ENCODE results near the gene PRPS2.
A peak's percentile ranks its signal among the peaks of the same experiment; 100 is the strongest.

The PRPS2 gene

DNA sequence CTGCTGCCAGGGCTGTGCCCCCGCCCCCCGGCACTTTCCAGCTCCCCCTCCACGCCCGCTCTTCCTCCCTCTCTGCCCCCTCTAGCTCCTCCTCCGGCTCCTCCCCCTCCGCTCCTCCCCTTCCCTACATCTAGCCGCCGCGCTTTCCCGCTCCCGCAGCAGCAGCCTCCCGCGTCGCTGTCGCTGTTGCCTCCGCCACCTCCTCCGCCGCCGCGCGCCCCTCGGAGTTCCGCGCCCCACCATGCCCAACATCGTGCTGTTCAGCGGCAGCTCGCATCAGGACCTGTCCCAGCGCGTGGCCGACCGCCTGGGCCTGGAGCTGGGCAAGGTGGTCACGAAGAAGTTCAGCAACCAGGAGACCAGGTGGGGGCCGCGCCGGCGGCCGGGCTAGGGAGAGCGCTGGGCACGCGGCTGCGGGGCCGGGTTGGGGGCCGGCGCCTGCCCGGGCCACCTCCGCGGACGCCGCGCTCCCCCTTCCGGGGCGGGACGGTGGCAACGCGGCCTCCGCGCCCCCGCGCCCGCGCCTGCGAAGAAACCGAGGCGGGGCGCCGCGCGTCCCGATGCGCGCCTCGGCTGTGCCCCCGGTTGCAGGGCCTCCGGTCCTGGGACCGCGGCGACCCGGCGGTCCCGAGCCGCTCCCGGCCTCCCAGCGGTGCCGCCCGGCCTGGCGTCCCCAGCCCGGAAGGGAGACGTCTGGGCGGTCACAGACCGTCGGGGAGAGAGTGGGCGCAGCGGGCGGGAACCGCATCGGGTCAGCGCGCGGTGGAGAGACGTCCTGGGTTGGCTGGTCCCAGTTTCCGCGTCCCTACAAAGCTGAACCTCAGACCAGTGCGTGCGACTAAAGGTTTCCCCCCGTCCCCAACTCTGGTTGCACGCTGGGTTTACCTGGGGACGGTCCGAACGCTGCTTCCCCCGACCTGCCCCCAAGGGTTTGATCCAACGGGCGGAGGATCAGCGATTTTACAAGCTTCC lies at the start of gene PRPS2:
Gene PRPS2 (plus strand): TSS at position 156 of the 972 bp plus-strand sequence. CDS start 86 bp downstream, at position 242.
- DNase-seq (ENCODE audit: low read depth, low spot score): peak; percentile 17

DNA sequence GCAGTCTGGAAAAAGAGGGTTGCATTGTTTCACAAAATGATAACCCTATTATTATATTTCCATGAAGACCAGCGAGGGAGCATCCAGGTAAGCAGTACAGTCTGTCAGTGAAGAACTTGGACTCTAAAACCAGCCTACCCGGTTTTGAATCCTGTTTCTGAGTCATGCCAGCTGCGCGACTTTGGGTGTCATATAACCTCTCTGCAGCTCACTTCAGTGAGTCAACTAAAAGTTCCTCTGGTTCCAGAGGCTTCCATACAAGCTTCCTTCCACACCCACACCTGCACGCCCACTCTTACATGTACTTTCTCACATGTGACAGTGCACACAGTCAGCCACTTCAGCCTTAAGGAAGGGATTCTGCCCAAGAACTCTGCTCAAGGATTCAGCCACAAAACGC lies 49.8 kb upstream of the PRPS2 start:
- DNase-seq (ENCODE audit: low read depth, low spot score): no peak

DNA sequence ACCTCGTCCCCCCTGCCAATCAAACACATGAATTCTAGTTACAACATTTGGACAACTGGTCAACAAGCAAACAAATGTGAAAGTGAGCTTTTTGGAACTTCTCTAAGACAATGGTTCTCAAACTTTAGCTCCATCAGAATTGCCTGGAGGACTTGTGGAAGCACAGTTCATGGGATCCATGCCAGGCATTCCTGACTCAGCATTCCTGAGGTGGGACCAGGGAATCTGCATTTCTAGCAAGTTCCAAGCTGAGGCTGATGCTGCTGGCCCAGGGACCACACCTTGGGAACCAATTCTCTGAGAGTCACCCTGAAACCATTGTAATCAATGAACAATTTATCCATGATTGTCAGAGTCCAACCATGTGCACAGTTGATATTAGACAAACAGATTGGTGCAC lies 43.8 kb upstream of the PRPS2 start:
- DNase-seq (ENCODE audit: low read depth, low spot score): no peak

DNA sequence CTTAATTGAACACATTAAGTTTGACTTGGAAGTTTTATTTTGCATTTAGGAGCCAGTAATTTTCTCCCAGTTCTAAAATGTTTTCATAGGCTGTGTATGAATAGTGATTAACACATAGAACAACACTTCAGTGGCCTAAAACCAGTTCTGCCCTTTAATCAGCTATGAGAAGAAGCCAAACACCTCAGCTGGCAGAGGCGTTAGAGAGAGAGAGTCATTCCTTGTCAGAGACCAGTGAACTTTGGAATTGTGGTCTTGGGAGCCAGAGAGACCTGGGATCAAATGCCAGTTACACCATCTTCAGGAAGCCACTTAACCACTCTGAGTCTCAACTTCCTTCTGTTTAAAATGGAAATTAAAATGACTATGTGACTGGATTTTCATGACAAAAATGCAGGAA lies 39.3 kb upstream of the PRPS2 start:
- DNase-seq (ENCODE audit: low read depth, low spot score): no peak

DNA sequence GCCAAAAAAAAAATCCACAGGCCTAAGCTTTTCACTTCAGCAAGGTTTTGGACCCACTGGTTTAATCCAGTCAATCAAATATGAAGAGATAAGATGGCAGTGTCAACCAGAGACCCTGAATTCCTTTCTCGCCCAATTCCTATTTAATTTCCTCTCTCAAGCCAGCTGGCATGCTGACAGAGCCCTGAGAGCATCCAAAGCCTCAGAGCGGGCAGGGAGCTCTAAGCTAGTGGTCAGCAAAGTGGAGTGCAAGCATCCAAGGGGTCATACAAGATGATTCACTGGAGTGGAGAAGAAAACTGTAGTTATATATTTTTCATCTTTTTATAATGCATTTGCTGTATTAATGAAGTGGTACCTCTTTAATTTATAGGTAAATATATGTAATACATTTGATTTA lies 37.8 kb upstream of the PRPS2 start:
- no peak for DNase-seq (ENCODE audit: low read depth, low spot score)

DNA sequence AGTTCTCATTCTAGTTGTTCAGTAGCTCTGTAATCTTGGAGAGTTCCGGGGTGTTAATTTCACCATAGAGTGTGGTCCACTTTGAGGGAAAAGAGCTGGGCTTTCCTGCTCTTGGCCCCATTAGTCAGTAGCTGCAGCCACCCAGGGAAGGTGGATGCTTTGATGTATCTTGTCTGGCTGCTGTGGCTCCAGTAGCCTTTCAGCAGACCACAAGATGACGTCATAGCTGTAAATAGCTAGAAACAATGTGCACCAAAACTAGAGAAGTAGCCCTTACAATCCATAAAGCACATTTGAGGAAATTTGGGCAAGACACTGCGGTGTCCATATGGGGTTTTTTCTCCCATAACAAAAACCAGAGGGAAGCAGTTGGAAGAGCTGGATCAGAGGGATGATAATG lies 32.9 kb upstream of the PRPS2 start:
- DNase-seq (ENCODE audit: low read depth, low spot score): no peak

DNA sequence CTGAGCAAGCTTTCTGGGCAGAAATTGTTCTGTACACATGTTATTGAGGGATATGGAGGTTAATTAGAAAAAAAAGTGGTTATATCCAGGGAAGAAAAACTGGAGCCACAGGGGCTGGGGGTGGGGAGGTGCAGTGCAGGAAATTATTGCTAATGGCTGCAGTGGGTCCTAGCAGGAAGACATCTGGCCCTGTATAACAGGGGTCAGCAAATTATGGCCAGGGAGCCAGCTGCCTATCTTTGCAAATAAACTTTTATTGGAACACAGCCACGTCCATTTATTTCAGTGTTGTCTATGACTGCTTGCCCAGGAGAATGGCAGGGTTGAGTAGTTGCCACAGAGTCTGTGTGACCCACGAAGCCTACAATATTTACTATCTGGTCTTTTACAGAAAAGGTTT lies 23.4 kb upstream of the PRPS2 start:
- DNase-seq (ENCODE audit: low read depth, low spot score): no peak

DNA sequence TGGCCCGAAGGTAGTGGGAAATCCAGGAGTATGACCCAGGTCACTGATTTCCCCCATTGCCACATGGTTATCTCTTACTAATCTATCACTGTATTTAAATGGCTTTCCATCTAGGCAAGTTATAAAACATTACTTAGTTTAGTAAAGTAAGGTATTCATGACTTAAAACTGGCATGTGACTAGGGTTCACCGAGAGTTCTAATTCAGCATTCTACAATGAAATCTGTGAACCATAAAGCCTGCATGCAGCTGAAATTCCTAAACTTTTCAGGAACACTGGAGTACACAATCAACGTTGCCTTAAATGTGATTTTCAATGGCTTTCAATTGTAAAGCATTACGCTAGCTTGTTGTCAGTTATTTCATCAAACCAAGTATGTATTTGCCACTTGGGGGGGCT lies 22.7 kb upstream of the PRPS2 start:
- DNase-seq (ENCODE audit: low read depth, low spot score): no peak

DNA sequence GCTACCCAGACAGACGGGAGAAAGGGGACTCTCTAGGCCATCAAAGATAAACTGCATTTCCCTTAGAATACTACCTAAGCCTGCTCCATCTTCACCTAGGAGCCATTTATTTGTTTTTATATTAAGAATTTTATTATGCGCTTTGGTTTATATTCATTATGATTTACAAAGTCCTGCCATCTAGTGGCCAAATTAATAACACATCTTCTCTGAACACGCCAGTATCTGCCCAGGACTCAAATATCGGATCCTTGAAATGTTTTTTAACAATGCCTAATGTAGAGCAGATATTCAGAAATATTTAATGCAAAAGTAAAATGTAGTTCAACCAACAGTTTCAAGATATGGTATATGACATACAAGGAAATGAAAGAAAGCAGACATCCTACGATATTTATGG lies 20.8 kb upstream of the PRPS2 start:
- no peak for DNase-seq (ENCODE audit: low read depth, low spot score)

DNA sequence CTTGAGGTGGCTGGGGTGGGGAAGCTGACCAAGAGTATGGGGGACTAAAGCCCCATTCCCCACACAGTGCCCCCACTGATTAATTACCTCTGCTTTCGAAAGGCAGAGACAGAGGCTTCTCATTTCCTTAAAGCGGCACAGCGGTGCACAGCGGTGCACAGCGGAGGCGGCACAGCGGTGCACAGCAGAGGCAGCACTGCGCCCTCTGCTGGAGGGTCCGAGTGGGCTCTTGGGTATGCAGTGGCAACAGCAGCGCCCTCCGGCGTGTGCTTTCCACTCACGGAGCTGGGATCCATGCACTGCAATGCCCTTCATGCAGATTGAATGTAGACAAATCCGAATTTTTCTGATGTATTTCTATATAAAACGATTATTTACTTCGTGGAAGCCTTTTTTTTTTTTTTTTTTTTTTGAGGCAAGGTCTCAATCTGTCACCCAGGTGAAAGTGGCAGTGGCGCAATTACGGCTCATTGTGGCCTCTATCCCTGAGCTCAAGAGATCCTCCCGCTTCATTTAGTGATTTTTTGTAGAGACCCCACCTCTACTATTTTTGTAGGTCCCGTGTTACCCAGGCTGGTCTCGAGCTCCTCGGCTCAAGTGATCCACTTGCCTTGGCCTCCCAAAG lies 19.7 kb upstream of the PRPS2 start:
- DNase-seq (ENCODE audit: low read depth, low spot score): peak; percentile 37

DNA sequence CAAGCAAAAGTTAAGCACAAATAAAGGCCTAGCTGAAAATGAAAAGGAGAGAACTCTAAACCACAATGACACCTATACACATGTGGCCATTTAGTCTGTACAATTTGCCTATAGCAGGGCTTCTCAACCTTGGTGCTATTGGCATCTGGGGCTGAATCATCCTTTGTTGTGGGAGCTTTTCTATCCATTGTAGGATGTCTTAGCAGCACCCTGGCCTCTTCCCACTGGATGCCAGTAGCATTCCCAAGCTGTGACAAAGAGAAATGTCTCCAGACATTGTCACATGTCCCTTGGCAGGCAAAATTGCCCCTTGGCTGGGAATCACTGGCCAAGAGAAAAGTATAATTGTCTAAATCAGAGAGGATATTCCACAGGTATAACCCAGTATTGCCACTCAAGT lies 13.5 kb upstream of the PRPS2 start:
- DNase-seq (ENCODE audit: low read depth, low spot score): no peak

DNA sequence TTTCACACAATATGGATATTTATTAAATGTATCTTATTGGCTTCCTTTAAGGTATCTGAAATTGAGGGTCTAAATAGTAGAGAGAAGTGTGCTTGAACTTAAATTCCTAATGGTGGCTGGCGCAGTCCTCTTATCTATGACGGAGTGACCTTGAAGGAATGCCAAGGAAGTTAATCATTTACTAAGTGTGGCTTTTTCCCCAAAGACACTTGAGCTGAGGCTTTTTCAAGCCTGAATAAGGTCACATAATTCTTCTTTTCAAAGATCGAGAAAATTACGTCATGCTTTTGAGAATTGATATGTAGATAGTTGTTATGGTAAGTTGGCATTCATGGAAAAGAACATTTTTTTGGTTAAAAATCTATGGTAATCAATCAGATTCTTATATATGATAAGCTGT lies 11.7 kb upstream of the PRPS2 start:
- DNase-seq (ENCODE audit: low read depth, low spot score): no peak

DNA sequence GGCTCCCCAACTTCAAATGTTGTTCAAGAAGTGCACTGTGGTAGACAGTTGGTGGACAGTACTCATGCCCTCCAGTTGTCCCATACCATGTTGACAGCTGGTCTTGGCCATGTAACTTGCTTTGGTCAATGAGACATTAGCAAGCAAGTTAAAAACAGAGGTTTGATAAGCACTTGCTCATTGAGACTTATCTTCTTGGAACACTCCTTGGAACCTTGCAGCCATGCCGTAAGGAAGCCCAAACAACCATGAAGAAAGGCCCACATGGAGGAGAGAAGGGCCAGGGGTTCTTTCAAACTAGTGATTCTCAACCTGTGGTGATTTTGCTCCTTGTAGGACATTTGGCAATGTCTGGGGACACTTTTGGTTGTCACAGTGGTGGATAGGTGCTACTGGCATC lies 2.6 kb upstream of the PRPS2 start:
- DNase-seq (ENCODE audit: low read depth, low spot score): no peak

DNA sequence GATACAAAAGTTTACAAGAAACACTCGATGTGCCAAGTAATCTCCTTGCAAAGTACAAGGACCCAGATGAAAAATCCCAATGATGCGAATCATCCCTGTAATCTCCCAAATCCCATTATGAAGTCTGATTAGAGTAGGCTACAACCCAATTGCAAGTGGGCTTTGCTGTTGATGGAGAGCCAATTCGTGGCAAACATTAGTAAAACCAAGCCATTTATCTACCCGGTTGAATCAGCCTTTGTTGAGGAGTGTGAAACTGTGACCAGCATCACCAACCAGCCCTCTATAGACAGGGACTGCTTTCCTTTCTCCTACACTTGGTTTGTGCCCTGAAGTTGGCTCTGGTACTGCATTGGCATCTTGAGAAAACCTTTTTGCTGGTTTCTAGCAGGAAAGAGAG lies 1.2 kb upstream of the PRPS2 start:
- no peak for DNase-seq (ENCODE audit: low read depth, low spot score)

DNA sequence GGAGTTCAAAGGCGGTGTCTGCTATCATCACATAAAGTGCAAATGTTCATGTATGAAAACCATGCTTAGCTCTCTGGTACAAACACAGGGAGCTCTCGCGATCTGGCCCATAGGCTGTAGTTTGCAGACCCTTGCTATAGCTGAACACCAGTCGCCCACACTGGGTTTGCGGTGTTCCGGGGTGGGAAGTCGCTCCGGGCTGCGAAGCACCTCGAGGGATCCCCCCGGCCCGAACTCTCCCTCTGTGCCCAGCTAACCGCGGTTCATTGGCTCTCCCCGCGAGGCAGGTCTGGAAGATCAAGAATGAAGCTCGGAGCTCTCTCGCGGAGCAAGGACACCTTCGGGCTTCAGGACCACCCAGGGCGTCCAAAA lies 341 bp upstream of the PRPS2 start:
- DNase-seq (ENCODE audit: low read depth, low spot score): no peak

DNA sequence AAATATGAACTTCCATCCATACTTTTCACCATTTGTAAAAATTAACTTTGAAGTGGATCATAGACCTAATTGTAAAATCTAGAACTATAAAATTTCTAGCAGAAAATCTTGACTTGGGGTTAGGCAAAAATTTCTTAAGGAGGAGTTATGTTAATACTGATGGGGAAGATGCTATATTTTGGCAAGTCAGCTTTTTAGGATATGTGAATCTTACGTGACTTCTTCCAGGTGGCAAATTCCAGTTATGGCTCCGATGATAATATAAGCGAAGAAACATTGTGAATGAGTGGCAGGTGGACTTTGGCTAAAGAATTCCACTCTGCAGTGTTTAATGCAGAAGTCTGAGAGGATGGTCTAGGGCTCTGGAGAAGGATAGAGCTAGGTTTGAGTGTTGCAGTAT lies 1.5 kb downstream of the PRPS2 start:
- DNase-seq (ENCODE audit: low read depth, low spot score): no peak

DNA sequence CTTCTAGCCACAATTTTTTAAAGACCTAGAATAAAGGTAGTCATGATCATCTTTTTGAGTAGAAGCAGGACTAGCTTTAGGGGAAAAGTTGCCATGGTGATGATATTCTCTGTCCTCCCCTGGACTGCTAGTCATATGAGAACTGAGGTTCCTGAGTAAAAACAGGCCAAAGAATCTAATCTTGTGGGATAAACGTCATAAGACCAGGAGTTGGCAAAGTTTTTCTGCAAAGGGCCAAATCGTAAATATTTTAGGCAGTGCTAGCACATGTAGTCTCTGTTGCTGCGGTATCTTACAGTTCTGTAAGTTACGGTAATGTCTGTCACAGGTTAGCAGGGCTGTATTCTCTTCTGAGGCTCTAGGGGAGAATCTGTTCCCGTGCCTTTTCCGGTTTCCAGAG lies 3.4 kb downstream of the PRPS2 start:
- DNase-seq (ENCODE audit: low read depth, low spot score): no peak

DNA sequence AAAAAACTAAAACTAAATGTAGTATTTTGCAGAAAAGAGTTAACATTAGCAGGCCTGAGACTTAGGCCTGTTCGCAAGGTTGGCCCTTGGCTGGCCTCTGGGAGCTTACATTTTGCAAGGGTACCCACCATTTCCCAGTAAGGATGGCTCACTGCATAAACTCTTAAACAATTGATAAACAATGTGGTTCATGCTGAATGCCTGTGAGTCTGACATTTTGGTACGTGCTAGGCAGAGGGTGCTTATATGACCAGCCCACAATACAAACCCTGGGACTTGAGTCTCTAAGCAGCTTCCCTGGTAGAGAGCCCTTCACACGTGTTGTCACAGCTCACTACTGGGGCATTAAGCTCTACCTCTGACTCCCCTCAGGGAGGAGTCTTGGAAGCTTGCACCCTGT lies 7.4 kb downstream of the PRPS2 start:
- DNase-seq (ENCODE audit: low read depth, low spot score): no peak

DNA sequence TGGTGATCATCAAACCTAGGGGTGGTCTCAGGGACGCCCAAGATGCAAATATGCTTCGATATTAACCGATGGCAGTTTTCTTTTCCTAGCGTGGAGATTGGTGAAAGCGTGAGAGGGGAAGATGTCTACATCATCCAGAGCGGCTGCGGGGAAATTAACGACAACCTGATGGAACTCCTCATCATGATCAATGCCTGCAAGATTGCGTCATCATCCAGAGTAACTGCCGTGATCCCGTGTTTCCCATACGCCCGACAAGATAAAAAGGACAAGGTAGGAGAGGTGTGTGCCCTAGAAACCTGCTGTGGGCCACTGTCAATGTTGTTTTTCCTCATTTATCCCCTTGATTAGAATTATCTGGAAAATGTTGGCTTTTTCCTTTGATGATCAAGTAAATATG lies 7.9 kb downstream of the PRPS2 start:
- DNase-seq (ENCODE audit: low read depth, low spot score): no peak

DNA sequence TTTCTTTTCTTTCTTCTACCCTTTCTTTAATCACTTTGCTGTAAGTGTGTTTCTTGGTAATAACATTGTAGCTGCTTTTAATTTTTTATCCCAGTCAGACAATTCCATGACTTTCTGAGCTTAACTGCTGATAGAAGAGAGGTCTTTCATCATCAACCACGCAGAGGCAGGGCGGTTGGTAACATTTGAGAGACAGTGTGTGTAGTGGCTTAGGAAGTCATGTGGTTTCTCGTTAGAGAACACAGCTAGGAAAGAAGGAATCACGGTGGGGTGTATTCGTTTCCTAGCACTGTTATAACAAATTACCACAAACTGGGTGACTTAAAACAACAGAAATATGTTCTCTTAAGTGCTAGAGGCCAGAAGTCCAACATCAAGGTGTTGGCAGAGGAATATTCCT lies 11.5 kb downstream of the PRPS2 start:
- no peak for DNase-seq (ENCODE audit: low read depth, low spot score)

DNA sequence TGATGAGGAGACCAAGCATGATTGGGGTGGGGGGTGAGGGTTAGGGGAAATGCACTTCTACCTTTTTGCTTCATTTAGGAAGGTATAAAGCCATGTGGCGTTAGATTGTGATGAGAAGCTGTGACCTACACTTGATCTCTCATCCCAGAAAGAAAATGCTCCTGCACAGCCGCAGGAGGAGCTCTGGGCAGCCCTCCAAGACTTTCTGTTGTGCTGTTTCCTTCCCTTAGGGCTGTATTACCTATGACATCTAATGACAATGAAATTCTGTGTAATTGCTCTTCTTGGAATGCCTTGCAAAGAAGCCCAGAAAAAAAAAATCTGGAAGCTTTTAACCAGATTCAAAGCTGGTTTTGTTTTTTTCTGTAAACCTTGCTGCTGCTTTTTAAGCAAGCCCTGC lies 13.4 kb downstream of the PRPS2 start:
- no peak for DNase-seq (ENCODE audit: low read depth, low spot score)

DNA sequence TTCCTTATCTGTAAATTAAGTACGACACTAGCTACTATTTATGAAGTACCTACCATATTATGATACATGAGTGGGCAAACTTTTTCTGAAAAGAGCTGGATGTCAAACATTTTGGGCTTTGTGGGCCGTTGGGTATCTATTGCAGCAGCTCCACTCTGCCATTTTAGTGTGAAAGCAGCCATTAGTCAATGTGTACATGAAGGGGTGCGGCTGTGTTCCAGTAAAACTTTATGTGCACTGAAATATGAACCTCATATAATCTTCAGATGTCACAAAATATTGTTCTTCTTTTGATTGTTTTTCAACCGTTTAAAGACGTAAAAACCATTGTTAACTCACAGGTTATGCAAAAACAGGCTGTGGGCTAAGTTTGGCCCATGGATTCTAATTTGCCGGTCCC lies 14.1 kb downstream of the PRPS2 start:
- no peak for DNase-seq (ENCODE audit: low read depth, low spot score)

DNA sequence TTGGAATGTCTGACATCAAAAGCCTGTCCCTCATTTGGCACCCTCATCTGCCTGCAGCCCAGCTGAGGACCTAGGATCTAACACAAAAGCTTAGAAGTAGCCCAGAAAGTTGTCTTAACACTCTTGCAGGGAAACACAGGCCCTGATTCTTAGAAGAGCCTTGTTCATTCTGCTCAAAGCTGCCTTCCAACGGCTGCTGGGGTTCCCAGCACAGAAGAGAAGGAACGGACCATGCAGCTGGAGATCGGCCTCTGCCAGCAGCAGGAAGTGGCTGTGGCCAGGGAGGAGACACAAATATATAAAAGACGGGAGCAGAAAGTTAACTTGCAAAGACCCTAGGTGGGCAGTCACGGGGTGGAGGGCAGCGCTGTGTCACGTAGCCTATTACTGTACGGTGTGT lies 20.4 kb downstream of the PRPS2 start:
- DNase-seq (ENCODE audit: low read depth, low spot score): no peak

Data from activated CD4-positive, CD25-positive, alpha-beta regulatory T cell treated with anti-CD3 and anti-CD28 coated beads, Interleukin-2, amount 50 U/mL, for 16 hours (primary cell).